D721Med (cell line): ENCODE results near the gene TMCC3.
A peak's percentile ranks its signal among the peaks of the same experiment; 100 is the strongest.

Experiments used
- DNase-seq: peaks from one replicate; pipeline ENCODE4 v3.0.0; 2011; ENCODE audit warnings: low spot score; ENCODE audit not compliant: insufficient read length
- FAIRE-seq: peaks from 2 replicates; lab custom pipeline; 2011; peaks lifted over from hg19 to GRCh38; lab: Jason Lieb, UNC
- CTCF ChIP-seq: IDR thresholded peaks from 2 replicates; pipeline ENCODE4 v1.5.1; 2012; ENCODE audit warnings: mild to moderate bottlenecking, control low read depth; ENCODE audit not compliant: insufficient read depth; ENCODE audit errors: missing control alignments

TMCC3 gene

DNA sequence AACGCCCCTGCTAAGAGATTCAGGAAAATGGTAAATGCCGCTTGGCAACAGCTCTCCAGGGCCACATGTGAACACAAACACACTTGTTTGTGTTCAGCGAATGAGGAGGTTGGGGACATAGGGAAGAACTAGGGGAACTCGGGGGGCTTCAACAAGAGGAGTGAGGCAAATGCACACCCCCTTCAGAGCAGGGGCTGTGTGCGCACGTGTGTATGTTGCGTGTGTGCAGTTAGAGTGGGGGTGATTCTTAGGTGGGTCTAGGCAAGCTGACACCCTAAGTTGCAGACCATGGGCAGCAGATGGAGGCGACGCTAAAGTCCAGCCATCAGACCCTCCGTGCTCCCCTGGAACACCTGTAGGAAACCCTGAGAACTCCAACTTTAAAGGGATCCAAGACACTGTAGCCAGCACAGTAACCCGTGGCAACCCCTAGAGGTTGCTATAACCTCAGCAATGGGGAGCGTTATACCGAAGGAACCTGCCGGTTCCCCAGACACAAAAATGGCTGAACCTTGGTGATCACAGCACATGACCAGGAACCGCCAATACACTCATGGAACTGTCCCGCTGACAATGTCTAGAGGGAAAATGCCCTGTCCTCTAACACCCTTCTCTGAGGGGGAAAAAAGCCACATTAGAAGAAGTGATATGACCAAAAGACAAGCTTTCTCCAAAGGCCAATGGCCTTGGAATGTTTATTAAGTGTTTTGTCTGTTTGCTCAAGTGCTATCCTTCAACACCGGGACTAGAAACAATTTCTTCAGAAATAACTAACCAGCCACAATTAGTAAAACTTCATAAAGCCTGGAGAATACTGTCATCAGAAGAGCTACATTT lies 104.2 kb downstream of the TMCC3 start:
- FAIRE-seq: no peak
- no peak for DNase-seq
- peak; percentile 63 for TF ChIP-seq CTCF

GRCh38 chr12:94544355-94544754 lies 106.0 kb downstream of the TMCC3 start:
- DNase-seq (no peak), FAIRE-seq (no peak)
- no peak for TF ChIP-seq CTCF

GRCh38 chr12:94538318-94538717 lies 112.0 kb downstream of the TMCC3 start:
- TF ChIP-seq CTCF: no peak
- DNase-seq: no peak
- no peak for FAIRE-seq

- no peak for DNase-seq
- TF ChIP-seq CTCF: no peak
- no peak for FAIRE-seq
These were observed 114.1 kb downstream of the TMCC3 start for GRCh38 chr12:94536040-94536965.

GRCh38 chr12:94535510-94535921 lies 114.8 kb downstream of the TMCC3 start:
- no peak for DNase-seq
- no peak for TF ChIP-seq CTCF
- no peak for FAIRE-seq

DNA sequence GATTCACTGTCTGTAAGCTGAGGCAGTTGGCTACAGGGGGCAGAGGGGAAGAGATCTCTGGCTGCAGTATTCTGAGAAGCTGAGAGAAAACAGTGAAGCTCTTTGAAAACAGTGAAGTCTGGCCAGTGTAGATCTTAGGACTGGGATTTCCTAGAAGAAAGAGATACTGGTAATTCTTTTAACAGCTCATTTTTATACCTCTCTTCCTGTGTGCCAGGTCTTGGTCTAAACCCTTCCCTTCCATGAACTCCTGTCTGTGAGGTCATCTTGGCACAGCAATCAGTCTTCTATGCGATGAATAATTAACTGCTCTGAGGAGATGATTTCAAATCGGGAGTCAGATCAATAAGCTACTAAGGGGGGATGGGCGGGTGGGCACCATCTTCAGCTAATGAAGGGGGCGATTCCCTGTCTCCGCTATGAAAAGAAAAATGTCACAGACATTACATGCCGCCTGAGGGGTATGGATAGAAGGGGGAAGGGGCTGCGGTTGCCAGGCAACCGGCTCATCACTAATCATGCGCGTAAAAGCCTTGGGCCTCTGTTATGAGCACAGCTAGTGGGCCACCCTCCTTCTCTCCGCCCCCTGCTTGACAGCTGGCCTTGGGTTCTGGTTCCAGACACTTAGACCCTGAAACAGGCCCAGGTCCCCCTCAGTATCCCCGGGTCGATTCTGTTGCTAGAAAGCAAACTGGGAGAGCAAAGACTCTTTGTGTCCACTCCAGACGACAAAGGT lies 115.4 kb downstream of the TMCC3 start:
- FAIRE-seq (no peak), DNase-seq (no peak)
- no peak for TF ChIP-seq CTCF
